ENCODE results near the gene PRKN. TPM values are rescaled to one million over a fixed set of nuclear protein-coding genes. Genes with fewer than 3 reads are reported as not detected.

The PRKN gene
- total and polyA plus RNA-seq, 2 experiments from 2014 or later, result 0.10 to 0.84 TPM

DNA sequence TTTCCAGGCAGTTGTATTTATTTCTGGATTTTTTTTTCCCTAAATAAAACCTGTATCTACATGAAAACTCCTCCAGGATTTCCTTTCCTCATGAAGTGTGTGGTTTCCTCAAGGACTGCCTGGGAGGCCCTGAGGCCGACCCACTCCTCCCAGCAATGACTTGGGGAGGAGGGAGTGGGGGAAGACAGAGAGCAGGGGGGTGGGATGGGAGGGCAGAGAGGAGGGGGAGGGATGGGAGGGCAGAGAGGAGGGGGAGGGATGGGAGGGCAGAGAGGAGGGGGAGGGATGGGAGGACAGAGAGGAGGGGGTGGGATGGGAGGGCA is 1291.9 kb downstream of the PRKN start:
- no peaks in the 10 kb centered on the region for H3K9me2 ChIP-seq (ENCODE audit: insufficient read depth)
- H2AFZ ChIP-seq, result no peak overlapping the region
- no peak overlapping the region for H3K27ac ChIP-seq (ENCODE audit: low read depth)
- Mint-ChIP-seq H3K9me3 (no peaks in the 10 kb centered on the region), H3K4me1 (peaks cover 22% of the 10 kb centered on the region), H3K36me3 (ENCODE audit: low read depth) (no peaks in the 10 kb centered on the region), H3K27me3 (ENCODE audit: insufficient read depth, low read depth, poor library complexity) (peaks cover 5% of the 10 kb centered on the region), H3K4me3 (no peak overlapping the region), H3K27ac (no peak overlapping the region)
- H3K4me1 ChIP-seq (ENCODE audit: insufficient read depth), result no peaks in the 10 kb centered on the region
- H4K20me1 ChIP-seq (replicated peaks; ENCODE audit: insufficient read depth), result no peaks in the 10 kb centered on the region
- no peak overlapping the region for H3K4me2 ChIP-seq
- no peaks in the 10 kb centered on the region for H3K36me3 ChIP-seq (ENCODE audit: insufficient read depth)
- H3K4me3 ChIP-seq, result no peak overlapping the region
- no peak for TF ChIP-seq NANOG (IDR thresholded peaks at IDR 0.05; ENCODE audit: borderline replicate concordance)
- TF ChIP-seq POLR2AphosphoS5 (IDR thresholded peaks at IDR 0.05; ENCODE audit: low read depth), result no peak
- no peak for TF ChIP-seq JUNB (IDR thresholded peaks at IDR 0.05; ENCODE audit: unreplicated experiment)
- no peak for TF ChIP-seq EZH2 (IDR thresholded peaks at IDR 0.05; ENCODE audit: low read depth, unreplicated experiment)
- no peak for TF ChIP-seq ZNF462 (CRISPR knock-in tag; IDR thresholded peaks at IDR 0.05)
- no peak for TF ChIP-seq ZNF114 (CRISPR knock-in tag; IDR thresholded peaks at IDR 0.05)
- TF ChIP-seq, protein P1, sequence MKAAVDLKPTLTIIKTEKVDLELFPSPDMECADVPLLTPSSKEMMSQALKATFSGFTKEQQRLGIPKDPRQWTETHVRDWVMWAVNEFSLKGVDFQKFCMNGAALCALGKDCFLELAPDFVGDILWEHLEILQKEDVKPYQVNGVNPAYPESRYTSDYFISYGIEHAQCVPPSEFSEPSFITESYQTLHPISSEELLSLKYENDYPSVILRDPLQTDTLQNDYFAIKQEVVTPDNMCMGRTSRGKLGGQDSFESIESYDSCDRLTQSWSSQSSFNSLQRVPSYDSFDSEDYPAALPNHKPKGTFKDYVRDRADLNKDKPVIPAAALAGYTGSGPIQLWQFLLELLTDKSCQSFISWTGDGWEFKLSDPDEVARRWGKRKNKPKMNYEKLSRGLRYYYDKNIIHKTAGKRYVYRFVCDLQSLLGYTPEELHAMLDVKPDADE (IDR thresholded peaks at IDR 0.05), result no peak
- no peak for TF ChIP-seq CTCF (conservative IDR thresholded peaks at IDR 0.05; ENCODE audit: low read depth in 2 of 2)
- TF ChIP-seq ZNF331 (CRISPR knock-in tag; IDR thresholded peaks at IDR 0.05; ENCODE audit: low read depth), result no peak
- no peak for TF ChIP-seq REST (IDR thresholded peaks at IDR 0.05; ENCODE audit: unreplicated experiment)
- no peak for TF ChIP-seq STAT1 (IDR thresholded peaks at IDR 0.05; ENCODE audit: unreplicated experiment)
- TF ChIP-seq CREB1 (CRISPR knock-in tag; IDR thresholded peaks at IDR 0.05; ENCODE audit: low read depth), result no peak
- no peak for TF ChIP-seq EZH2phosphoT487 (IDR thresholded peaks at IDR 0.05; ENCODE audit: unreplicated experiment)
- no peaks in the 10 kb centered on the region for H3K79me2 ChIP-seq (replicated peaks; ENCODE audit: insufficient read depth)
- ATAC-seq (no peak), DNase-seq (ENCODE audit: low spot score) (no peak)
- no peaks in the 10 kb centered on the region for H3F3A ChIP-seq (replicated peaks; ENCODE audit: low read depth)
- no peaks in the 10 kb centered on the region for H3K27me3 ChIP-seq (ENCODE audit: insufficient read depth)

Data from GM23338 (cell line).